Activated CD8-positive, alpha-beta T cell treated with anti-CD3 and anti-CD28 coated beads, Interleukin-2, amount 10 ng/mL, durations not matched to agents 7 days and 5 days (primary cell): ENCODE results near the gene MALT1. TPM values are rescaled to one million over a fixed set of nuclear protein-coding genes. Genes with fewer than 3 reads are reported as not detected.

ENCODE experiments used
- ATAC-seq: fragments of 150-1000 bp; cut with Tn5 transposase; one replicate; pipeline ENCODE4 v1.10.0; 2021; ENCODE audit warnings: moderate library complexity
- CTCF ChIA-PET: fragments of 350-600 bp; sonication (Branson Sonifier 250); formaldehyde crosslinking; loops from one replicate; lab custom pipeline; 2021; ENCODE audit warnings: antibody characterized with exemption; lab: Charles Lee
- POLR2A ChIA-PET: fragments of 350-600 bp; sonication (Branson Sonifier 250); formaldehyde crosslinking; loops from one replicate; lab custom pipeline; 2021; ENCODE audit warnings: antibody characterized with exemption; lab: Charles Lee
- DNase-seq: peaks from one replicate; pipeline ENCODE4 v3.0.0-alpha.2; 2020
- H3K27ac Mint-ChIP-seq: one replicate; pipeline ENCODE4 v1.8.0; 2021; ENCODE audit warnings: mild to moderate bottlenecking, mixed read lengths
- H3K27me3 Mint-ChIP-seq: one replicate; pipeline ENCODE4 v1.8.0; 2021; ENCODE audit warnings: low read depth, mixed read lengths
- H3K36me3 Mint-ChIP-seq: one replicate; pipeline ENCODE4 v1.8.0; 2021; ENCODE audit warnings: low read depth, mixed read lengths
- H3K4me1 Mint-ChIP-seq: one replicate; pipeline ENCODE4 v1.8.0; 2021; ENCODE audit warnings: low read depth, mixed read lengths
- H3K4me3 Mint-ChIP-seq: one replicate; pipeline ENCODE4 v1.8.0; 2021; ENCODE audit warnings: mild to moderate bottlenecking, mixed read lengths
- H3K9me3 Mint-ChIP-seq: one replicate; pipeline ENCODE4 v1.8.0; 2022; ENCODE audit warnings: mixed read lengths; ENCODE audit not compliant: insufficient read depth
- total RNA-seq, 2 experiments: library from RNA; stranded (reverse); gene quantifications; one replicate each; pipeline ENCODE4 v1.2.3, GENCODE V29; 2021

Gene MALT1
- total RNA-seq, 2 experiments from 2014 or later: 52.7 to 57.1 TPM

DNA sequence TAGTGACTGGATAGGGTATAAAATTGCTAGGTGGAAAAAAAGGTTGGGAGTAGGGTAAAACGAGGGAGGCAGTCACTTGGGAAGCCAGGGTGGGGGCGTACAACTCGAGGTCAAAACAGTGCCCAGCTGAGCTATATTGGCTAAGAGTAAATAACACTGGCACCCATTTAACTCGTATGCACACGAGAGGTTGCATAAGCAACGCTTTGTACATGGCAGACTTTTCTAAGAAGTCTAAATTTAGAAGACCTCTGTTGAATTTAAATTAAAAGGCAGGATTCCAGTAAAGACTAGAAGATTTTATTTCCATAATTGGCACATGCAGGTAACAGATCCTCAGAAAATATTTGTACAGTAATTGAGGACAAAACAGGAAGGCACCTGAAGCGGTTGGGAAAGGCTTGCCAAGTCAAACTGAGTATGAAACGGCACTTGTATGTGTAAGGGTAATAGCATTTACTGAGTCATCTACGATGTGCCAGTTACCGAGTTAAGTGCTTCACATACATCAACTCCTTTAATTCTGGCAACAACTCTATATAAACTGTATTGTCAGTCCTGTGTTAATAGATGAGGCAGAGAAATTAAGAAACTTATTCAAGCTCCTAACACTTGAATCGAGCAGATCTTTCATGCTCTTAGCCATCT is 1.4 kb upstream of the MALT1 start:
- Mint-ChIP-seq H3K36me3 (peaks cover 22% of the 10 kb centered on the region), H3K4me1 (peaks cover 45% of the 10 kb centered on the region)

DNA sequence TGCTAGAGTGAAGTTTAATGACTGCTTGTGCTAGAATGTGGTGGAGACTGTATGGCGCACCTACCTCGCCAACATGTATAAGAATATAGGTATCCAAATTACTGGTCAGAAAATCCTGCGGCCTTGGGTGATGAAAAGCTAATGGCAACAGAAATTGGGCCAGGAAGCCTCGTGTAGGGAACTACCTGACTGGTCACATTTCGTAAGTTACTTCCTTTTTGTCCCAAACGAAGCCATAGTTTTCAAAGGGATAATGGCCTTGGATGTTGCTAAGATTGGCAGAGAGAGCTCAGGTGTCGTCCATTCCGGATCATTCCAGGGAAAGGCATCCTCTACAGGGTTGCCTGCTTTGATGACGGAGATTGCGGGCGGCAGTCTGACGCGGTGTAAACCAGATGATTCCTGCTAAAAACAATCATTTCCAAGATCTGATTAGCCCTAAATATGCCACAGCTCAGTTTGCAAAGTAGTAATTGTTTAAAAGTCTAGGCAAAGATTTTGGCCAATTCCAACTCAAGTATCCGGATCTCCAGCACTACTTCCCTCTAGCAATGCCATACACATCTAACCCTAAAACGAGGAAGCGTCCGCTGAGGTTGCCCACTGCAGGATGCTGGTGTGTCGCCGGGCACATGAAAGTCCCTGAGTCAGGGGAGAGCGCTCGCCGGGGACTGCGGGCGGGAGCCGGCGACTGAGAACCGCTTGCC is 708 bp upstream of the MALT1 start:
- Mint-ChIP-seq H3K27me3 (no peaks in the 10 kb centered on the region), H3K36me3 (peaks cover 25% of the 10 kb centered on the region), H3K9me3 (no peaks in the 10 kb centered on the region), H3K27ac (peak overlapping the region; percentile 87), H3K4me1 (peaks cover 50% of the 10 kb centered on the region), H3K4me3 (peak overlapping the region; percentile 80)
- POLR2A ChIA-PET: interaction anchor here (0.7 to 5.7 kb wide), 32 partner anchors 9 to 1231 kb away, joined by 3 to 85 read pairs (median 5); no protein-coding TSS in a partner anchor
- ATAC-seq (no peak), DNase-seq (no peak)
- CTCF ChIA-PET: interaction anchor here (0.7 to 4.7 kb wide), 21 partner anchors 10 to 146 kb away, joined by 3 to 39 read pairs (median 3); no protein-coding TSS in a partner anchor

More for the DNA sequence above, 1.4 kb upstream of the MALT1 start:
- POLR2A ChIA-PET: interaction anchor here (1.3 to 5.7 kb wide), 6 partner anchors 9 to 1231 kb away, joined by 3 to 85 read pairs (median 14); no protein-coding TSS in a partner anchor
- H3K27me3 Mint-ChIP-seq: no peaks in the 10 kb centered on the region
- H3K9me3 Mint-ChIP-seq: no peaks in the 10 kb centered on the region
- no peak for DNase-seq
- no peak for ATAC-seq
- H3K27ac Mint-ChIP-seq: peak overlapping the region; percentile 57
- peak overlapping the region; percentile 80 for H3K4me3 Mint-ChIP-seq
- CTCF ChIA-PET: interaction anchor here (0.7 to 4.7 kb wide), 9 partner anchors 9 to 145 kb away, joined by 3 to 39 read pairs (median 7); no protein-coding TSS in a partner anchor

- CTCF ChIA-PET: interaction anchor here (0.7 to 4.7 kb wide), 22 partner anchors 10 to 142 kb away, joined by 3 to 39 read pairs (median 3); no protein-coding TSS in a partner anchor
- Mint-ChIP-seq H3K4me1 (peaks cover 61% of the 10 kb centered on the region), H3K36me3 (peaks cover 36% of the 10 kb centered on the region), H3K27me3 (no peaks in the 10 kb centered on the region), H3K27ac (peak overlapping the region; percentile 97), H3K4me3 (peak overlapping the region; percentile 98), H3K9me3 (no peaks in the 10 kb centered on the region)
- ATAC-seq (peak; percentile 59), DNase-seq (peak; percentile 63)
- POLR2A ChIA-PET: interaction anchor here (0.7 to 5.7 kb wide), 34 partner anchors 11 to 1229 kb away, joined by 3 to 85 read pairs (median 5); no protein-coding TSS in a partner anchor
Measured at GRCh38 chr18:58671632-58672564, 633 bp downstream of the MALT1 start.

DNA sequence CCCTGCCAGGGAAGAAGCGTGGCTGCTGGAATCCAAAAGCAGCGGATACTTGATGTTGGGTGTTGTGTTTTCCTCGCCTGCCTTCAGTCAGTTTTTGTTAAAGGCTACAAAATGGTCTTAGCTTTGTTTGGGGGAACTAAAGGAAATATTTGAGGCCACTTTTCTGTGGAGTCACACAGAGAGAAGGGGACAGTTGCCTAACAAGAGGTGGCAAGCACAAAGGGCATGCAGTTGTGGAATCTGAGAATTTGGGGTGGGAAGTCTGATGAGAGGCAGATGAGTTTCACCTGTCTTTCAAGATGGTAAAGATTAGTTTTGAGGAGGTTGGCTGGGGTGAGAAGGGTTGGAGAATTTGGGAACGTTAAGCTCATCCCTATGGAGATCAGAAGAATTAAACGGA is 2.9 kb downstream of the MALT1 start:
- ChIA-PET CTCF (interaction anchor here (2.3 kb wide), 1 partner anchor 89 kb away, joined by 19 read pairs; no protein-coding TSS in a partner anchor), POLR2A (interaction anchor here (5.7 kb wide), 1 partner anchor 17 kb away, joined by 85 read pairs; no protein-coding TSS in a partner anchor)
- Mint-ChIP-seq H3K9me3 (no peaks in the 10 kb centered on the region), H3K27ac (no peak overlapping the region), H3K4me1 (peaks cover 62% of the 10 kb centered on the region), H3K27me3 (no peaks in the 10 kb centered on the region), H3K4me3 (no peak overlapping the region), H3K36me3 (peaks cover 46% of the 10 kb centered on the region)
- no peak for ATAC-seq
- DNase-seq: no peak

DNA sequence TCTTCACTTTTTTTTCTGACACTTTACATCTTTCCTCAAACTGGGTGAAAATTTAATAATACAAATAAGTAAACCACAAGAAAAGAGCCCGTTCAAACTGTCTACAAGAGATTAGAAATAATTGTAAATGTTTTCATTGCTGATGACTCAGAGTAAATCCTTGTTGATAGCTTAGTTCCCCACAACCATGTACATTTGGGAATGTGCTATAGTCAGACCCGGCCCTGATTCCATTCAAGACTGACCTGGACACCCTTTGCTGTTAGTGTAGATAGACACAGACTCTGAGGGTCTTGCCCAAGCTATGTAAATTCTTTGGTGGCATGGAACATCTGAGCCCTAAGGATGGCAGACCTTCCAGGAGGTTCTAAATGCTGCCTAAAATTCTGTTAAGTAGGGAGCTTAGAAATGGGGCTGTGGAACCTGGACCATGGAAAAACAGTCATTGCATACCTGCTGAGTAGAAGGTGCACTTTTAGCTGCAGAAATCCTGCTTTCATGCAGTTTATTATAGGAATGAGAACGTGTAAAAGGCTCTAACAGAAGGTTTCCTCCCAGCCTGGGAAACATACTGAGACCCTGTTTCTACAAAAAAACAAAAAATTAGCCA is 3.7 kb downstream of the MALT1 start:
- ChIA-PET CTCF (interaction anchor here (0.9 to 2.3 kb wide), 2 partner anchors 23 to 89 kb away, joined by 4 to 19 read pairs; no protein-coding TSS in a partner anchor), POLR2A (no interaction called here)
- H3K9me3 Mint-ChIP-seq: no peaks in the 10 kb centered on the region
- ATAC-seq (no peak), DNase-seq (no peak)
- H3K4me1 Mint-ChIP-seq: peaks cover 54% of the 10 kb centered on the region
- H3K27ac Mint-ChIP-seq: no peak overlapping the region
- peaks cover 46% of the 10 kb centered on the region for H3K36me3 Mint-ChIP-seq
- no peaks in the 10 kb centered on the region for H3K27me3 Mint-ChIP-seq
- H3K4me3 Mint-ChIP-seq: no peak overlapping the region

GRCh38 chr18:58676270-58676669 is 5.0 kb downstream of the MALT1 start:
- no peak overlapping the region for H3K27ac Mint-ChIP-seq
- ChIA-PET POLR2A (no interaction called here), CTCF (interaction anchor here (1.7 kb wide), 1 partner anchor 88 kb away, joined by 6 read pairs; no protein-coding TSS in a partner anchor)
- H3K27me3 Mint-ChIP-seq: no peaks in the 10 kb centered on the region
- ATAC-seq (no peak), DNase-seq (no peak)
- H3K36me3 Mint-ChIP-seq: peaks cover 52% of the 10 kb centered on the region
- H3K9me3 Mint-ChIP-seq: no peaks in the 10 kb centered on the region
- H3K4me3 Mint-ChIP-seq: no peak overlapping the region
- peaks cover 47% of the 10 kb centered on the region for H3K4me1 Mint-ChIP-seq

DNA sequence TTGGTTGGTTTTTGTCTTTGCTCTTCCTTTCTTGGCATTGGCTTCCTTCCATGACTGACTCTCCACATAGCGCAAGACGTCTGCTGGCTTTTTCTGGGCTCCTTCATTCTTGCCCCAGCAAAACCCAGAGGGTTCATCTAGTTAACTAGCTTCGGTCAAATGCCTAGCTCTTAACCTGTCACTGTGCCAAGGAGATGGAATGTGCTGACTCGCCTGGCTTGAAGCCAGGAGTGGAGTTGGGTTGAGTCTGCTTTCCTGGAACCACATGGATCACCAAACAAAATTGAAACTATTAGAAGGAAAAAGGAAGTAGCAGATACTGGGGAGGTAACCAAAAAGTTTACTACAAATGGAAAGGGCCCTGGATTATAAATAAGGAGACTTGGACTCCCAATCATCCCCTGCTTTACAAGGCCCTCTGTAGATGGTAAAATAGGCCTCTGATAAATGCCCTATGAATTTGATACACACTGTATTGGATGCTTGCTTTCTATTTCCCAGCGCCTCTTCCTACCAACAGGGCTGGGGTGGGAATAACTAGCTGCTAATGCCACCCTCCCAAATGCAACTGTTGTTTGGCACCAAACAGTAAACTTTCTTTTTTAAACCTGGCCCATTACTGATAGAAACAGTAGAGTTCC is 11.3 kb downstream of the MALT1 start:
- POLR2A ChIA-PET: interaction anchor here (1.2 to 10.3 kb wide), 2 partner anchors 11 to 37 kb away, joined by 3 to 75 read pairs; partner anchors contain the start of gene MALT1
- Mint-ChIP-seq H3K4me1 (peaks cover 40% of the 10 kb centered on the region), H3K27ac (no peak overlapping the region)

GRCh38 chr18:58687871-58688308 is 16.6 kb downstream of the MALT1 start:
- peak; percentile 92 for ATAC-seq
- Mint-ChIP-seq H3K27me3 (no peaks in the 10 kb centered on the region), H3K27ac (peak overlapping the region; percentile 94), H3K9me3 (peaks cover 4% of the 10 kb centered on the region), H3K36me3 (peaks cover 73% of the 10 kb centered on the region), H3K4me1 (peaks cover 64% of the 10 kb centered on the region), H3K4me3 (peak overlapping the region; percentile 70)
- ChIA-PET POLR2A (interaction anchor here (0.8 to 10.3 kb wide), 2 partner anchors 10 to 16 kb away, joined by 3 to 75 read pairs; partner anchors contain the start of gene MALT1), CTCF (interaction anchor here (0.8 to 1.9 kb wide), 6 partner anchors 10 to 158 kb away, joined by 3 to 9 read pairs (median 6); partner anchors contain the start of gene MALT1)
- peak; percentile 75 for DNase-seq

More for the DNA sequence above, 11.3 kb downstream of the MALT1 start:
- ATAC-seq (no peak), DNase-seq (no peak)
- H3K9me3 Mint-ChIP-seq: no peaks in the 10 kb centered on the region
- peaks cover 65% of the 10 kb centered on the region for H3K36me3 Mint-ChIP-seq
- CTCF ChIA-PET: interaction anchor here (0.6 to 2.2 kb wide), 6 partner anchors 11 to 153 kb away, joined by 3 to 16 read pairs (median 4); partner anchors contain the start of gene MALT1
- H3K27me3 Mint-ChIP-seq: no peaks in the 10 kb centered on the region
- no peak overlapping the region for H3K4me3 Mint-ChIP-seq

DNA sequence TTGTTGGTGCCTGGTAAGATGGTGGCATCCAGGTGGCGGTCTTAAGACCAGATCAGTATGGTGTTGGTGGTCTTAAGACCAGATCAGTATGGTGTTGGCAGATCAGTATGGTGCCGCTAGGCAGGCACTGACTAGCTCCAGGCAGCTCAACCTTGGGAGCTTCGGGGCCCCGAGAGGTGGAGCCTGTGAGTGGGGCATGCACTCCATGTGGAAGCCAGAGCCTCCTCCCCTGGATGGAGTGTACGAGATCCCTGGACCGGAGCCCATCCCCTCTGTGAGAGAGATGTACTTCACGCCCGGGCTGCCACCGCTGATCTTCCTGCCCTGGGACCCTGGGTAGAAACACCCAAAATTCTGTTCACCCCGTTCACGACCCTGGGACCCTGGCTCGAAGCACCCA is 19.0 kb downstream of the MALT1 start:
- peaks cover 4% of the 10 kb centered on the region for H3K9me3 Mint-ChIP-seq
- no peak overlapping the region for H3K27ac Mint-ChIP-seq
- H3K4me3 Mint-ChIP-seq: no peak overlapping the region

GRCh38 chr18:58691256-58691655 is 20.0 kb downstream of the MALT1 start:
- H3K9me3 Mint-ChIP-seq: peaks cover 4% of the 10 kb centered on the region
- no peak overlapping the region for H3K4me3 Mint-ChIP-seq
- ATAC-seq: no peak
- peaks cover 88% of the 10 kb centered on the region for H3K4me1 Mint-ChIP-seq
- no peaks in the 10 kb centered on the region for H3K27me3 Mint-ChIP-seq
- no peak for DNase-seq
- H3K36me3 Mint-ChIP-seq: peaks cover 70% of the 10 kb centered on the region
- H3K27ac Mint-ChIP-seq: peak overlapping the region; percentile 18
- ChIA-PET CTCF (no interaction called here), POLR2A (interaction anchor here (2.2 kb wide), 1 partner anchor 19 kb away, joined by 11 read pairs; the partner anchor contains the start of gene MALT1)

More for the DNA sequence above, 19.0 kb downstream of the MALT1 start:
- ATAC-seq (no peak), DNase-seq (no peak)
- Mint-ChIP-seq H3K4me1 (peaks cover 83% of the 10 kb centered on the region), H3K27me3 (no peaks in the 10 kb centered on the region), H3K36me3 (peaks cover 70% of the 10 kb centered on the region)
- POLR2A ChIA-PET: interaction anchor here (10.3 kb wide), 1 partner anchor 19 kb away, joined by 75 read pairs; the partner anchor contains the start of gene MALT1
- CTCF ChIA-PET: interaction anchor here (0.8 to 1.2 kb wide), 2 partner anchors 8 to 74 kb away, joined by 3 to 5 read pairs; no protein-coding TSS in a partner anchor
